Loucy (cell line): Measurements from ENCODE around the gene NCBP2.
A peak's percentile ranks its signal among the peaks of the same experiment; 100 is the strongest.

Source experiments
- H2AFZ ChIP-seq: fragments of 200-600 bp; sonication (generic); 2 replicates; pipeline ENCODE4 v1.6.0; 2016; ENCODE audit warnings: antibody characterized with exemption, mild to moderate bottlenecking, low read length, moderate library complexity
- H3F3A ChIP-seq: fragments of 200-600 bp; 2 replicates; pipeline ENCODE4 v1.6.0; 2016; ENCODE audit warnings: antibody characterized with exemption, low read depth, mild to moderate bottlenecking
- H3K27me3 ChIP-seq: fragments of 200-600 bp; sonication (generic); 2 replicates; pipeline ENCODE4 v1.6.1; 2014; ENCODE audit warnings: low read length, mild to moderate bottlenecking; ENCODE audit not compliant: insufficient read depth, poor library complexity, severe bottlenecking
- H3K36me3 ChIP-seq: fragments of 200-600 bp; sonication (generic); 2 replicates; pipeline ENCODE4 v1.6.1; 2016; ENCODE audit warnings: low read length; ENCODE audit not compliant: insufficient read depth
- H3K4me1 ChIP-seq: fragments of 200-600 bp; sonication (generic); 2 replicates; pipeline ENCODE4 v1.5.1; 2014; ENCODE audit warnings: low read length, mild to moderate bottlenecking; ENCODE audit not compliant: insufficient read depth, poor library complexity, severe bottlenecking
- H3K4me2 ChIP-seq: fragments of 200-600 bp; sonication (generic); 2 replicates; pipeline ENCODE4 v1.6.0; 2014; ENCODE audit warnings: antibody characterized with exemption, low read length, low read depth, mild to moderate bottlenecking; ENCODE audit not compliant: poor library complexity, severe bottlenecking
- H3K4me3 ChIP-seq: fragments of 200-600 bp; sonication (generic); 2 replicates; pipeline ENCODE4 v1.5.1; 2014; ENCODE audit warnings: low read length, mild to moderate bottlenecking, mixed read lengths; ENCODE audit not compliant: poor library complexity, severe bottlenecking
- H3K79me2 ChIP-seq: fragments of 200-600 bp; sonication (generic); 2 replicates; pipeline ENCODE4 v1.6.1; 2014; ENCODE audit warnings: low read length; ENCODE audit not compliant: insufficient read depth
- H3K9ac ChIP-seq: fragments of 200-600 bp; sonication (generic); 2 replicates; pipeline ENCODE4 v1.6.0; 2014; ENCODE audit warnings: mild to moderate bottlenecking, low read depth, low read length, moderate library complexity; ENCODE audit not compliant: poor library complexity, severe bottlenecking
- H3K9me2 ChIP-seq: fragments of 200-600 bp; sonication (generic); replicated peaks from 2 replicates; pipeline ENCODE4 v1.6.1; 2016; ENCODE audit warnings: low read depth, low read length, mixed read lengths
- H3K9me3 ChIP-seq: fragments of 200-600 bp; sonication (generic); 2 replicates; pipeline ENCODE4 v1.6.1; 2014; ENCODE audit warnings: mild to moderate bottlenecking, antibody characterized with exemption, low read length, low read depth; ENCODE audit not compliant: insufficient read depth
- H4K20me1 ChIP-seq: fragments of 200-600 bp; sonication (generic); 2 replicates; pipeline ENCODE4 v1.6.0; 2014; ENCODE audit warnings: antibody characterized with exemption, low read length, mild to moderate bottlenecking; ENCODE audit not compliant: insufficient read depth, poor library complexity, severe bottlenecking
- CTCF ChIP-seq: fragments of 200-600 bp; sonication (generic); conservative IDR thresholded peaks from 2 replicates; pipeline ENCODE4 v1.5.1; 2014; ENCODE audit warnings: mild to moderate bottlenecking, antibody characterized with exemption, low read length
- EZH2phosphoT487 ChIP-seq: fragments of 200-600 bp; IDR thresholded peaks from 2 replicates; pipeline ENCODE4 v1.6.1; 2018; ENCODE audit warnings: antibody characterized with exemption, mild to moderate bottlenecking, moderate library complexity, borderline replicate concordance

NCBP2 gene

GRCh38 chr3:196989721-196990262 is 47.5 kb upstream of the NCBP2 start:
- no peak overlapping the region for H2AFZ ChIP-seq
- no peaks in the 10 kb centered on the region for H3K9me2 ChIP-seq
- TF ChIP-seq EZH2phosphoT487 = no peak
- no peaks in the 10 kb centered on the region for H3K9me3 ChIP-seq
- H3F3A ChIP-seq = no peaks in the 10 kb centered on the region
- no peaks in the 10 kb centered on the region for H3K4me1 ChIP-seq
- no peaks in the 10 kb centered on the region for H4K20me1 ChIP-seq
- no peaks in the 10 kb centered on the region for H3K27me3 ChIP-seq
- H3K4me3 ChIP-seq = no peak overlapping the region
- no peaks in the 10 kb centered on the region for H3K79me2 ChIP-seq
- no peak overlapping the region for H3K4me2 ChIP-seq
- no peaks in the 10 kb centered on the region for H3K36me3 ChIP-seq
- no peak overlapping the region for H3K9ac ChIP-seq

GRCh38 chr3:196988241-196989029 is 46.1 kb upstream of the NCBP2 start:
- TF ChIP-seq EZH2phosphoT487 (no peak), CTCF (peak; percentile 51)
- H3K4me2 ChIP-seq = no peak overlapping the region

GRCh38 chr3:196987022-196987421 is 44.7 kb upstream of the NCBP2 start:
- H4K20me1 ChIP-seq = no peaks in the 10 kb centered on the region
- H3K4me2 ChIP-seq = no peak overlapping the region
- no peaks in the 10 kb centered on the region for H3K27me3 ChIP-seq

More at GRCh38 chr3:196988241-196989029, 46.1 kb upstream of the NCBP2 start:
- no peaks in the 10 kb centered on the region for H3K9me2 ChIP-seq
- H4K20me1 ChIP-seq = no peaks in the 10 kb centered on the region
- H3K4me3 ChIP-seq = no peak overlapping the region
- no peaks in the 10 kb centered on the region for H3K79me2 ChIP-seq
- no peaks in the 10 kb centered on the region for H3F3A ChIP-seq
- H3K4me1 ChIP-seq = no peaks in the 10 kb centered on the region
- no peak overlapping the region for H2AFZ ChIP-seq
- H3K9ac ChIP-seq = no peak overlapping the region
- no peaks in the 10 kb centered on the region for H3K27me3 ChIP-seq
- 0 out of 2 replicates have a peak, but pooled peaks cover under 1% of the 10 kb centered on the region for H3K9me3 ChIP-seq
- H3K36me3 ChIP-seq = no peaks in the 10 kb centered on the region

More at GRCh38 chr3:196987022-196987421, 44.7 kb upstream of the NCBP2 start:
- Histone ChIP-seq H3K36me3 (no peaks in the 10 kb centered on the region), H3K9me3 (0 out of 2 replicates have a peak, but pooled peaks cover 7% of the 10 kb centered on the region), H3F3A (no peaks in the 10 kb centered on the region), H3K9me2 (no peaks in the 10 kb centered on the region), H3K4me3 (no peak overlapping the region), H2AFZ (no peak overlapping the region), H3K79me2 (no peaks in the 10 kb centered on the region), H3K9ac (no peak overlapping the region), H3K4me1 (no peaks in the 10 kb centered on the region)
- TF ChIP-seq EZH2phosphoT487 (no peak), CTCF (no peak)
